Dendritic cell treated with granulocyte-macrophage colony-stimulating factor and Interleukin-4, amounts not matched to agents 40 ng/mL and 50 ng/mL, for 4 days (primary cell): ENCODE measurements around the gene GATC.
"Not testable (repeated sequence)": the region's sequence is repeated elsewhere in the genome, so short reads cannot be mapped to it uniquely, and the experiment has no call there.

ENCODE experiments used
- H3K27ac Mint-ChIP-seq: one replicate; pipeline ENCODE4 v1.8.0; 2022; ENCODE audit warnings: mild to moderate bottlenecking, mixed read lengths
- H3K27me3 Mint-ChIP-seq: one replicate; pipeline ENCODE4 v1.8.0; 2022; ENCODE audit warnings: mild to moderate bottlenecking, mixed read lengths
- H3K36me3 Mint-ChIP-seq: one replicate; pipeline ENCODE4 v1.8.0; 2022; ENCODE audit warnings: low read depth, mixed read lengths
- H3K4me1 Mint-ChIP-seq: one replicate; pipeline ENCODE4 v1.8.0; 2022; ENCODE audit warnings: low read depth, mixed read lengths
- H3K4me3 Mint-ChIP-seq: one replicate; pipeline ENCODE4 v1.8.0; 2022; ENCODE audit warnings: mild to moderate bottlenecking, moderate library complexity, mixed read lengths
- H3K9me3 Mint-ChIP-seq: one replicate; pipeline ENCODE4 v1.8.0; 2022; ENCODE audit warnings: mixed read lengths
- intact Hi-C: fragments of 100-400 bp; cut with micrococcal nuclease; formaldehyde crosslinking; loops from one replicate; pipeline ENCODE4 v1.15.0; 2022

The GATC gene

GRCh38 chr12:120470150-120470784 is 24.0 kb downstream of the GATC start:
- Mint-ChIP-seq H3K4me1 (peaks cover 65% of the 10 kb centered on the region), H3K4me3 (peak overlapping the region; percentile 94), H3K36me3 (peaks cover 41% of the 10 kb centered on the region), H3K9me3 (no peaks in the 10 kb centered on the region), H3K27ac (peak overlapping the region; percentile 89), H3K27me3 (no peaks in the 10 kb centered on the region)
- intact Hi-C loops, result no loop called here

GRCh38 chr12:120472521-120472920 is 26.3 kb downstream of the GATC start:
- intact Hi-C loops, result no loop called here
- H3K27me3 Mint-ChIP-seq, result no peaks in the 10 kb centered on the region
- H3K9me3 Mint-ChIP-seq, result no peaks in the 10 kb centered on the region
- peaks cover 58% of the 10 kb centered on the region for H3K4me1 Mint-ChIP-seq
- H3K36me3 Mint-ChIP-seq, result peaks cover 20% of the 10 kb centered on the region
- no peak overlapping the region for H3K4me3 Mint-ChIP-seq
- H3K27ac Mint-ChIP-seq, result no peak overlapping the region

GRCh38 chr12:120473807-120474615 is 27.8 kb downstream of the GATC start:
- H3K9me3 Mint-ChIP-seq, result no peaks in the 10 kb centered on the region
- intact Hi-C loops, result no loop called here
- peaks cover 49% of the 10 kb centered on the region for H3K4me1 Mint-ChIP-seq
- H3K4me3 Mint-ChIP-seq, result peak overlapping the region; percentile 10
- peaks cover 6% of the 10 kb centered on the region for H3K36me3 Mint-ChIP-seq
- no peaks in the 10 kb centered on the region for H3K27me3 Mint-ChIP-seq
- peak overlapping the region; percentile 47 for H3K27ac Mint-ChIP-seq

- Mint-ChIP-seq H3K36me3 (peaks cover 4% of the 10 kb centered on the region), H3K9me3 (no peaks in the 10 kb centered on the region), H3K27ac (peak overlapping the region; percentile 47), H3K4me1 (peaks cover 51% of the 10 kb centered on the region), H3K4me3 (peak overlapping the region; percentile 4), H3K27me3 (no peaks in the 10 kb centered on the region)
- intact Hi-C loops, result no loop called here
Observed at GRCh38 chr12:120474616-120474960, 28.3 kb downstream of the GATC start.

GRCh38 chr12:120475643-120476042 is 29.4 kb downstream of the GATC start:
- intact Hi-C loops, result no loop called here
- no peak overlapping the region for H3K4me3 Mint-ChIP-seq
- no peaks in the 10 kb centered on the region for H3K27me3 Mint-ChIP-seq
- H3K36me3 Mint-ChIP-seq, result no peaks in the 10 kb centered on the region
- H3K9me3 Mint-ChIP-seq, result no peaks in the 10 kb centered on the region
- H3K4me1 Mint-ChIP-seq, result peaks cover 44% of the 10 kb centered on the region
- no peak overlapping the region for H3K27ac Mint-ChIP-seq

- intact Hi-C loops, result no loop called here
- Mint-ChIP-seq H3K27me3 (no peaks in the 10 kb centered on the region), H3K4me1 (peaks cover 41% of the 10 kb centered on the region), H3K9me3 (no peaks in the 10 kb centered on the region), H3K4me3 (no peak overlapping the region), H3K36me3 (peaks cover 11% of the 10 kb centered on the region), H3K27ac (peak overlapping the region; percentile 9)
Observed at GRCh38 chr12:120479458-120479857, 33.2 kb downstream of the GATC start.

- H3K27ac Mint-ChIP-seq, result peak overlapping the region; percentile 9
Observed at GRCh38 chr12:120480211-120480610, 34.0 kb downstream of the GATC start.

GRCh38 chr12:120481022-120481767 is 35.0 kb downstream of the GATC start:
- intact Hi-C loops, result no loop called here
- H3K4me3 Mint-ChIP-seq, result no peak overlapping the region
- H3K9me3 Mint-ChIP-seq, result no peaks in the 10 kb centered on the region
- peaks cover 24% of the 10 kb centered on the region for H3K4me1 Mint-ChIP-seq
- H3K36me3 Mint-ChIP-seq, result peaks cover 11% of the 10 kb centered on the region
- H3K27me3 Mint-ChIP-seq, result no peaks in the 10 kb centered on the region
- H3K27ac Mint-ChIP-seq, result peak overlapping the region; percentile 2

More at GRCh38 chr12:120480211-120480610, 34.0 kb downstream of the GATC start:
- intact Hi-C loops, result no loop called here
- H3K4me1 Mint-ChIP-seq, result peaks cover 33% of the 10 kb centered on the region
- peaks cover 11% of the 10 kb centered on the region for H3K36me3 Mint-ChIP-seq
- H3K27me3 Mint-ChIP-seq, result no peaks in the 10 kb centered on the region
- H3K9me3 Mint-ChIP-seq, result no peaks in the 10 kb centered on the region
- H3K4me3 Mint-ChIP-seq, result no peak overlapping the region

GRCh38 chr12:120483621-120484020 is 37.4 kb downstream of the GATC start:
- no peaks in the 10 kb centered on the region for H3K27me3 Mint-ChIP-seq
- H3K4me1 Mint-ChIP-seq, result peaks cover 27% of the 10 kb centered on the region
- H3K36me3 Mint-ChIP-seq, result peaks cover 11% of the 10 kb centered on the region
- no peak overlapping the region for H3K4me3 Mint-ChIP-seq
- intact Hi-C loops, result no loop called here
- no peaks in the 10 kb centered on the region for H3K9me3 Mint-ChIP-seq
- H3K27ac Mint-ChIP-seq, result peak overlapping the region; percentile 72

GRCh38 chr12:120485961-120486881 is 40.0 kb downstream of the GATC start:
- H3K27me3 Mint-ChIP-seq, result no peaks in the 10 kb centered on the region
- no peak overlapping the region for H3K27ac Mint-ChIP-seq
- peaks cover 12% of the 10 kb centered on the region for H3K36me3 Mint-ChIP-seq
- H3K4me1 Mint-ChIP-seq, result peaks cover 31% of the 10 kb centered on the region
- intact Hi-C loops, result no loop called here
- H3K4me3 Mint-ChIP-seq, result no peak overlapping the region
- H3K9me3 Mint-ChIP-seq, result no peaks in the 10 kb centered on the region

- peaks cover 31% of the 10 kb centered on the region for H3K4me1 Mint-ChIP-seq
- H3K36me3 Mint-ChIP-seq, H3K9me3 Mint-ChIP-seq, intact Hi-C loops, H3K27me3 Mint-ChIP-seq, H3K4me3 Mint-ChIP-seq, H3K27ac Mint-ChIP-seq: not testable (repeated sequence)
Observed at GRCh38 chr12:120487552-120487951, 41.3 kb downstream of the GATC start.

- intact Hi-C loops, result no loop called here
- Mint-ChIP-seq H3K9me3 (no peaks in the 10 kb centered on the region), H3K36me3 (peaks cover 5% of the 10 kb centered on the region), H3K27ac (peak overlapping the region; percentile 20), H3K4me1 (peaks cover 29% of the 10 kb centered on the region), H3K27me3 (no peaks in the 10 kb centered on the region), H3K4me3 (no peak overlapping the region)
Observed at GRCh38 chr12:120488057-120488640, 41.9 kb downstream of the GATC start.

GRCh38 chr12:120489018-120489417 is 42.8 kb downstream of the GATC start:
- peak overlapping the region; percentile 20 for H3K27ac Mint-ChIP-seq

More at GRCh38 chr12:120489018-120489417, 42.8 kb downstream of the GATC start:
- Mint-ChIP-seq H3K36me3 (peaks cover 5% of the 10 kb centered on the region), H3K9me3 (no peaks in the 10 kb centered on the region), H3K4me3 (no peak overlapping the region), H3K4me1 (peaks cover 20% of the 10 kb centered on the region), H3K27me3 (no peaks in the 10 kb centered on the region)
- intact Hi-C loops, result no loop called here
